NOMO-1 treated with DMSO at 0.1 percent for 48 hours (cell line): ENCODE measurements around the gene CFAP97D1.
"Not testable (repeated sequence)": the region's sequence is repeated elsewhere in the genome, so short reads cannot be mapped to it uniquely, and the experiment has no call there.

Experiments used
- DNase-seq: peaks from one replicate; lab custom pipeline; 2025; ENCODE audit not compliant: unreplicated experiment; lab: John Stamatoyannopoulos, UW

The CFAP97D1 gene

DNA sequence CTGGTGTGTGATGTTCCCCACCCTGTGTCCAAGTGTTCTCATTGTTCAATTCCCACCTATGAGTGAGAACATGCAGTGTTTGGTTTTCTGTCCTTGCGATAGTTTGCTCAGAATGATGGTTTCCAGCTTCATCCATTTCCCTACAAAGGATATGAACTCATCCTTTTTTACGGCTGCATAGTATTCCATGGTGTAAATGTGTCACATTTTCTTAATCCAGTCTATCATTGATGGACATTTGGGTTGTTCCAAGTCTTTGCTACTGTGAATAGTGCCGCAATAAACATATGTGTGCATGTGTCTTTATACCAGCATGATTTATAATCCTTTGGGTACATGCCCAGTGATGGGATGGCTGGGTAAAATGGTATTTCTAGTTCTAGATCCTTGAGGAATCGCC lies 12.4 kb downstream of the CFAP97D1 start:
- DNase-seq = not testable (repeated sequence)

DNA sequence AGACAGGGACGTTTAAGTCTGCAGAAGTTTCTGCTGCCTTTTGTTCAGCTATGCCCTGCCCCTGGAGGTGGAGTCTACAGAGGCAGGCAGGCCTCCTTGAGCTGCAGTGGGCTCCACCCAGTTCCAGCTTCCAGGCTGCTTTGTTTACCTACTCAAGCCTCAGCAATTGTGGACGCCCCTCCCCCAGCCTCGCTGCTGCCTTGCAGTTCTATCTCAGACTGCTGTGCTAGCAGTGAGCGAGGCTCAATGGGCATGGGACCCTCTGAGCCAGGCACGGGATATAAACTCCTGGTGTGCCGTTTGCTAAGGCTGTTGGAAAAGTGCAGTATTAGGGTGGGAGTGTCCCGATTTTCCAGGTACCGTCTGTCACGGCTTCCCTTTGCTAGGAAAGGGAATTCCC lies 17.8 kb downstream of the CFAP97D1 start:
- DNase-seq = not testable (repeated sequence)

DNA sequence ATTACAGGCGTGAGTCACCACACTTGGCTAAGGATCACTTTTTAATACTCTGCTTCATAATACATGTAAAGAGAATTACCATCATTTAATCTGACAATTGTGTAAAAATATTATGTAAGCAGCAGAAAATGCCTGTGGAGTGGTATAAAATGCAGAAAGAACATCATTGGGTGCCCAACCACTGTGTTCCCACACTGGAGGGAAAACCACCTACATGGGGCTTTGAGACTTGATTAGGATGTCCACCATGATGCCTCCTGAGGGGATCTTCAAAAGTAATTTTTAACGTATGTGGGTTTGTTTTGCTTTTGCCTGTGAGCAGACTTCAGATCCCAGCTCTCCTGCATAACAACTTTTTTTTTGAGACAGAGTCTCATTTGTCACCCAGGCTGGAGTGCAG lies 18.8 kb downstream of the CFAP97D1 start:
- no peak for DNase-seq

DNA sequence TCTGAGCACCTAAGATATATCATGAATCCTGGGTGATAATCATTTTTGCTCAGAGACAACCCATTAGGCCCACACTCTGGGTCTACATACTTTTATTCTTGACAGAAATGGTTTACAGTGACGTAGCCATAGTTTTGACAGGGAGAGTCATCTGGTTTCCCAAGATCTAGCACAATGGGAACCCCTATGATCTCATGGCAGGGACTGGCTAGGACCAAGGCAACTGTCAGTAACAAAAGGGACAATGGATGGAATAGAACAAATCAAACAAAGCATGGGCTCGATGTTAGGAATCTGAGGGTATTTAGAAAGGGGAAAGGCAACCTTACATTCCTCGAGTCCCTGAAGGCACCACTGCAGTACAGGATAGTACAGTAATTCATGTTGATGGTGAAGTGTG lies 20.5 kb downstream of the CFAP97D1 start:
- DNase-seq = no peak

DNA sequence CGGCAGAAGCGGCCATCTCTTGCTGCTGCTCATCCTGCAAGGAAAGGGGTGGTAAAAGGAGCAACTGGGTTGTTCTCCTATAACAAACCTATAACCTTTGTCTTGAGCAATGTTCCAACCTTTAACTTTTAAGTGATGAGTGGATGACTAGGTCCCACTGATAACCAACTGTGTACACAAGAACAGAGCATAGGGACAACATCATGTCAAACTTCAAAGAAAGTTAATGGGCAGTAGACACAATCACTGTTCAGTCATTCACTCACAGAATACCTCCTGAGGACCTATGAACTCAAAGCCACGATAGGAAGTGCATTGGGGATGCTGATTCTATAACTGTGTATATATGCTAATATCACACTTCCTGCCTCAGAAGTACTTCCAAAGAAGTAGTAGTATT lies 21.6 kb downstream of the CFAP97D1 start:
- DNase-seq = no peak

DNA sequence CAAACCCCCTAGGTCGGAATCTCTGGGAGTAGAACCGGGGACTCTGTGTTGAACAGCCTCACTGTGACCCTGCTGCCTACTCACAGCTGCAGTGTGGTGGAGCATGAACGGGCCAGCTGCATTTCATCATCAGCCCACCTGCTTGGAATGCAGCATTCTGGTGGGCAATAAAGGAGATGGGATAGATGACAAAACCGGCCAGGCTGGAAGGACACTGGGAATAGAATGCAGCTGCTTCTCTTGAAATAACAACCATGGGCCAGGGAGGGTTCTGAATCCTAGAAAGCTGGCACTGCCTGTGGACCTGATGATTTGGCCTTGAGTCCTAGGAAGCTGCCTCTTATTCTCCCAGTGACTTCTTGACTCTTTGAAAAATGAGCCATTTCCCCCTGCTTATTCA lies 23.5 kb downstream of the CFAP97D1 start:
- DNase-seq = no peak

DNA sequence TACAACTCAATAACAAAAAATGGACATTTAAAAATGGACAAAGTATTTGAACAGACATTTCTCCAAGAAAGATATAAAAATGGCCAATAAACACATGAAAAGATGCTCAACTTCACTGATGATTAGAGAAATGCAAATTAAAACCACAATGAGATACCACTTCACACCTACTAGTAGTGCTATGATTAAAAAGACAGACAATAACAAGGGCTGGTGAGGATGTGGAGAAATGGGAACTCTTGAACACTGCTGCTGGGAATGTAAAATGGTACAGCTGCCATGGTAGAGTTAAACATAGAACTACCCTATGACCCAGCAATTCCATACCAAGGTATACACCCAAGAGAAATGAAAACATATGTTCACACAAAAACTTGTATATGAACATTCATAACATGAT lies 24.9 kb downstream of the CFAP97D1 start:
- DNase-seq = no peak

DNA sequence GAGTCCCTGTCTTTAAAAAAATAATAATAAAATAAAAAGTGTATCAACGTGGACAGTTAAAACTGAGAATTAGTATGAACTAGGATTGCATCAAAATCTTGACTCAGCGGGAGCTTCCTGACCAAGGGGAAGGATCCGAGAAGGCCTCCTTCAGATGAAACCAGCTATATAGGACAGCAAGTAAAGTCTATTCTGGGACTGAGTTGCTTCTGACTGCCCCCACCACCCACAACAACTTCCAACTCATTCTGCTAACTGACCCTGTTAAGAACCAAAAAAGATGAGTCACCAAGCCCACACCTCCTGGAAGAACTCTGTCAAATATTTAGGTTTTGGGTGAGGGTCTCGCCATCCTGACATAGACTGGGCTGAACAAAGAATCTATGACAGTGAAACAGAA lies 27.8 kb downstream of the CFAP97D1 start:
- no peak for DNase-seq

DNA sequence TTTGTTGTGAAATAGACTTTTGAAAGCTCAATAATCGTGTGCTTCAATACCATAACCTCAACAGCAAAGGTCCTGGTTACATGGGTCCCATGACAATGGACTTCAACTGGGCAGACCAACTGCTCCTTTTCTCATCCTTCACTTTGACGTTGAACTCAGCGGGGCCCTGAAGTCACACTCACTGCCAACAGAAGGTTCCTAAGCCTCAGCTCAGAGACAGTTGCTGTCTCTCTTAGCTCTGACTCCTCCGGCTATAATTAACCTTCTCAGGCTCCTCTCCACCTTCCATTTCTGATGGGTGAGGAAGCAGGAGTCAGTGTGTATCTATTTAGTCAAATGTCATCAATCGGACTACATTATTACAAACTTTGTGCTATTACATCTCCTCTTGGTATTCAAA lies 28.9 kb downstream of the CFAP97D1 start:
- no peak for DNase-seq

DNA sequence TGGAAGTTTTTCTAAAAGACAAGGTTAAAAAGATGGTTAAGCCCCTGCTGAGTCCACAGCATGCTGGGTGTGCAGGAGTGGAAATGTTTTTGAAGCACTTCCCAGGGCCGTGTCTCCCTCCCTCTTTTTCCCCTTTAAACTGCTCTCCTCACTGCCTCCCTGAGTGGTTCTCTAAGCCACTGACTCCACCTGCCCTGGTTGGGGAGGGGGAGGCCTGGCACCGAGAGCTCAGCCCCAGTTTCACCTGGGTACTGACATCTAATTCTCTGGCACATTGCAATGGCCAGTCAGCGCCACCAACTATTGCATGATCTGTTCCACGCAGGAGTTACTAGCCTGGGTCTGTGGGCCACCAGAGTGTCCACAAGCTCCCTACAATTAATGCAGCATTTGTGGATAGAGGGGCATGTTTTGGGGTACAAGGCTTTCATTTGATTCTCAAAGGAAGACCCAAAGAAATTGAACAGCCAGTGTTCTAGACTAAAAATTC lies 30.0 kb downstream of the CFAP97D1 start:
- DNase-seq = no peak

DNA sequence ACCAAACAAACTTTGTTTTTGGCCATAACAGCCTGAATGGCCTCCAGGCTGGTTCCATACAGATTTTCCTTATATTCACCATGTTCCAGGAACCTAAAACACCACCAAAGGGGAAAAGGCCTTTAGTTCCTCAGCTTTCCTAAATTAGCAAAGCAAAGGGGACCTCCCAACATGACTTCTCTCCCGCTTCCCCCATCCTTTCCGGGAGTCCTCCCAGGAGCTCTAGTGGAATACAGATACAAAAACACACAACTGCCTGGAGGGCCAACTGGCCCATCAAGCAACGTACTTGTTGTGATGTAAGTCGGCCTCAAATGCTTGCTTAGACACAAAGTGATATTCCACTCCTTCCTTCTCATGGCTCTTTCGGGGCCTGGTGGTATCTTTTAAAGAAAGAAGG lies 30.6 kb downstream of the CFAP97D1 start:
- no peak for DNase-seq

DNA sequence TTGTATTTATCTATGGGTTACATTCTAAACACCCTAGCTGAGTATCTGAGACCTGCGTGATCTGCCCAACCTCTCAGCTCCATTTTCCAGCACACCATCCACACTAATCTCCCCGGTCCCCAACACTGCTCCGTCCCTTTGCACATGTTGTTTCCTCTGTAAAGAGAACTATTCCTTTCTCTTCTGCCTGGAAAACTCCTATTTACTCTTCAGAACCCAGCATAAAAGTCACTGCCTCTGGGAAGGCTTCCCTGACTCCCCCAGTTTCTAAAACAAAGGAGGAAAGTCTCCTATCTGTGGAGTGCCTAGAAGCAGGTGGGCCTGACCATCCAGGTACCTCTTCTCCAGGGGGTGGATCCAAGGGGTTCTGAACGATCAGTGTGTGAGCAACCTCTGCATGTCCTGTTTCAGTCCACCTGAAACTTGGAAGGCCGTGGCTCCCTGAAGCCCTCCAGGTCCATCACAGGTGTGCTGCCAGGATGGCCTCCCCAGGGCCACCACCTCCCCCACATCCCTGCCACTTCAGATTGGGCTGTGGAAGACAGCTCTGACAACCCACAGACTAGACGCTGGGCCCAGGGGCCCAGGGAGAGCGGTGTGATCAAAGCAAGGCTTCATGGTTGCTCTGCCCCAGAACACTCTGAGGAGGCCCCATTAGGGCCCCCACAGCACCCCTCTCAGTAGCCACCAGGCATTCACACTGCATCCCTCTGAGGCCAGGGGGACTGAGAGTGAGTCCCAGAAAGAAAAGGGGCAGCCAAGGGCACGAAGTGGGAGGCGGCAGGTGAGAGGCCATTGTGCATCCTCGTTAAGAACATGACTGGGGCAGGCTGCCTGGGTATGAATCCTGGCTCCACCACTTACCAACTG lies 32.4 kb downstream of the CFAP97D1 start:
- DNase-seq = no peak

DNA sequence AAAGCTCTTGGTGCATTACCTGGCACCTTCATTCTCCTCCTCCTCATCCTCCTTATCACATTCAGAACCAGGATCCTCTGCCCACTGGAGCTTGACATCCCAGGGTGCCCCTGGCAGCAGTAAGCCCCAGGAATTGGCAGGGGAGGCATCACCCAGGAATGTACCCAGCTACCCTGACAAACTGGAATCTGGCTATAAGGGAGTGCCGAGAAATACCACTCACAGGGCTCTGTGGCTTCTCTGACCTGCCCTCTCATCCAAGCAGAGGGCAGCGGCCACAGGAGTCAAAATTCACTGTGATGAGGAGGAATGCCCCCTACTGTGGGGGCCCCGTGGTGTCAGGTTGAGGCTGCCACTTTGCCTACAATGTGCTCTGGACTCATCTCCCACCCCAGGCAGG lies 33.2 kb downstream of the CFAP97D1 start:
- DNase-seq = no peak

DNA sequence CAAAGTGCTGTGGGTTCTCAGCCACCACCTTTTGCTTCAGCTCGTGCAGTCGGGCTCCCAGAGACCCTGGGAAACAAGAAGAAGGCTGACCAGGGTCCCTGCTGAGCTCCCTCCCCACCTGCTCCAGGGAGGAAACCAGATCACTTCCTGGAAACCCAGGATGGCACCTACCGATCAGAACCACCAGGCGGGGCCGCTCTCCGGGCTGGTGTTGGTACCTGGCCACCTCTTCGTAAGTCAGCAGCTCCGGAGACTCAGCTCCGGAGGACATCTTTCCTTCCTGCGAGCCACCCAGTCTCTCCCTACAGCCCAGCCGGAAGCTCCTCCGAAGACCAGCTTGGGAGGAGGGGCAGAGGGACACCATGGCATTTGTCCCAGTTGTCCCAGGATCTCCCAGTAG lies 33.8 kb downstream of the CFAP97D1 start:
- no peak for DNase-seq

DNA sequence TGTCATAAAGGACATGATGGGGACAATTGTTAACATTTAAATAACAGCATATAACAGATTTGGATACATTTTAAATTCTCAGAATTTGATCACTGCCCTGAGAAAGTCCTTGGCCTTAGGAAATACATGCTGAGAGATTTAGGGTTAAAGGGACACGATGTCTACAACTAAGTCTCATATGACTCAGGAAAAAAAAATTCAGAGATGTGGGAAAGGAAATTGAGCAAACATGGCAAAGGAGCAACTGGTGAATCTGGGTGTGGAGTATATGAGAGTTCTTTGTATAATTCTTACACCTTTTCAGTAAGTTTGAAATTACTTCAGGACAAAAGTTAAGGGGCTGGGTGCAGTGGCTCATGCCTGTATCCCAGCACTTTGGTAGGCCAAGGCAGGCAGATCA lies 34.5 kb downstream of the CFAP97D1 start:
- no peak for DNase-seq

DNA sequence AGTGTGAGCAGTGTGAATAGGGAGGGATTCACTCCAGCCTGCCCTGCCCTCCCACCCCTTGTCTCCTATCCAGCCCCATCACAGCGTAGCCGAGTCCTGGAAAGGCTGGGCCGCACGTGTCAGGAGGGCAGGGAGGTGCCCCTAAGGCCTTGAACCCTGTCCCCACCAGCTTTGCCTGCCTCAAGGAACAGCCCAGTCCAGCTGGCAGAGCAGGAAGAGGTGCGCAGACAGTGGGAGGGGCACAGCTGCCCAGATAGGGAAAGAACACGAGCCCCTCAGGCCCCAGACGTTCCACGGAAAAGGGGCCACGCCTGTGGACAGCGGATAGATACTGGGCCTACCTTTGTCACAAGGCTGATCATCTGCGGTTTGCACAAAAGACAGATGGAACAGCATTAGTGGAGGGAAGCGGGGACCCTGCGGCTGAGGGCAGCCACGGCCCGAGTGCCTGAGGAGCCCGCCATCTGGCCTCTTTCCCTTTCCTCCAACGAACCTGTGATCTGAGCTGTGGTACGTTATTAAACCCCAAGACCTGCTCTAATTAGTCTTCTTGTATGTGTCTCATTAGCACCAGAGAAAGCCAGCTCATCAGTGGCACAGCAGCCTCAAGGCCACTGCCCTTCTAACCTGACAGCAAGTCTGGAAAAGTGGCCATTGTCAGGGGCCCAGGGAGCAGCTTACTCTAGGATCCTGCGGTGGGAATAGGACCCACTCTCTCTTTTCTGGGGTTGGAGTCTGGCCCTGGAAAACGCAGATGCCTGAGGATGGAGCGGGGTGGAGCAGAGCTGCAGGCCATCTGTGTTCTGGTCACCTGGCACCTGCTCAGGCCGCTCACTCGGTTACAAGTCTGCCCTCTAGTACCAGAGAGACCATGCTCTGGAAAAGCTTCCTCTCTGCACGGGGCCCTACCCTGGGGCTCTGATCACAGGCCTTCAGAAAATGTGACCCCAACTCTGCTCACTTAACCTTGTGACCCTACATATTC lies 36.4 kb downstream of the CFAP97D1 start:
- DNase-seq = no peak

DNA sequence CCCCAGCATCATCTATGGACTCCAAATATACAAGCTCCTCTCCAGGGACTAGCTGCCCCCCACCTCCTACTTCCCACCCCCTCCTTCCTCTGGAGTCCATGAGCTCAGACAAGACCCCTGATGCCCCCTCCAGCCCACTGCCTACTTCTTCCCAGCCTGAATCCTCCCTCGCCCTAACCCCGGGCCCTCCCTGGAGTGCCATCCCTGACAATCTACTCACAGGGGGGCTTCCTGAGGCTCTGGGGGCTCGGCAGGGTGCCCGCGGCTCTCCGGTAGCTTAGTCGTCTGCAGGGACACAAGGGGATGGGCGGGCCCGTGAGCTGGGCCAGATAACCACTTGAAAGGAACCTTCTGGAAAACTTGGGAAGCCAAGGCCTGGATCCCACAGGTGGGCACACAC lies 37.6 kb downstream of the CFAP97D1 start:
- no peak for DNase-seq

DNA sequence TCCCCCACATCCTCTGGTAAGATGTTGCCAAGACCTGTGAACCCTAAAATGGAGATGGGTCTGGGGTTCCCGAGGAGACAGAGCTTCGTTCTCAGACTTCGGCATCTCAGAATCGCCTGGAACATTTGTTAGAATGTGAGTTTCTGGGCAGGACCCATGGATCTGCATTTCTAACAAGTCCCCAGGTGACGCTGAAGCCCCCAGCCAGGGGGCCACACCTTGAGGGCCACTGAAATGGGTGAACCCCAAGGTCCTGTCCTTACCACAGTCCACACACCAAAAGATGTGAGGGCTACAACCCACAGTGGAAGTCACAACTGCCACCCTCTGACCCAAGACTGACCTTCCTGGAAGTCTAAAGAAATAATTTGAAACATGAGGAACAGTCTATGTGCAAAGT lies 38.7 kb downstream of the CFAP97D1 start:
- DNase-seq = no peak

DNA sequence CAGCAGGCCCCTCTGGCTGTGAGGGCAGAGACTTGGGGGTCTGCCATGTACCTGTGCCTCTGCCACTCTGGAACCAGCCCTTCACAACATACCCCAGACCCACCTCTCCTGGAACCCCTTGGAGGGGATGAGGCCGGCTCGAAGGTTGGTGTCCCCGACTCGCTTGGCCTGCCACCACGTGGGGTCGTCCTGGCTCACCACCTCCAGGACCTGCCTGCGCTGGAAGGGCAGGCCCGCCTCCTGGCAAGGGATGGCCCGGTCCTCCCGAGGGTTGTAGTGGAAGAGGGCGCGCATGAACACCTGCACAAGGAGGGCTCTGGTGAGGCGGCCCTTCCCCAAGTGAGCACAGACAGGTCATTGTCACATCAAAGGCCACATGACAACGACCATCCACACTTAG lies 40.5 kb downstream of the CFAP97D1 start:
- DNase-seq = no peak

DNA sequence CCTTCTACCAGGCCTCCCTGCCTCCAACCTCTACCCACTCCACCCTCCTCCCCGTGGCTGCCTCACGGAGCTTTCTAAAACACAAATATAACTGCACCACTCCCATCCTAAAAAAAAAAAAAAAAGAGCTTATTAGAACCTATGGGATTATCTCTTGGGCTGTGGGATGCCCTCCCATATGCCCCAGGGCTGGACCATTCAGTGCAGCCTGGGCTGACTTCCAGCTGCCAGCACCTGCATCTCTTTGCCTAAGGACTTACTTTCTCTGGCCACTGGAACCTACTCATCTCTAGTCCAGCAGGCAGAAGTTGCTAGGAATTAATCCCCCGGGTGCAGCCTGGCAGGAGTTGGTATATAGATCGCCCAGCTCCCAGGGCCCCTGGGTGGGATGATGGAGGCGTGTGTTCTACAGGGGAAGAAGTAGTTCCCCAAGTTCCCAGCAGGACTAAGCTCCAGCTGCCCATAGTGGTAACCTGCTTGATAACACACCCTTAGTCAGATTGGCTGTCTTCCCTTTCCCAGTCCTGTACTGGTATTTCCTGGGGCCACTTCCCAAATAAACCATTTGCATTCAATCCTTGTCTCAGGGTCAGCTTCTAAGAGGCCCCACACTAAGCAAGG lies 42.4 kb downstream of the CFAP97D1 start:
- DNase-seq = no peak

DNA sequence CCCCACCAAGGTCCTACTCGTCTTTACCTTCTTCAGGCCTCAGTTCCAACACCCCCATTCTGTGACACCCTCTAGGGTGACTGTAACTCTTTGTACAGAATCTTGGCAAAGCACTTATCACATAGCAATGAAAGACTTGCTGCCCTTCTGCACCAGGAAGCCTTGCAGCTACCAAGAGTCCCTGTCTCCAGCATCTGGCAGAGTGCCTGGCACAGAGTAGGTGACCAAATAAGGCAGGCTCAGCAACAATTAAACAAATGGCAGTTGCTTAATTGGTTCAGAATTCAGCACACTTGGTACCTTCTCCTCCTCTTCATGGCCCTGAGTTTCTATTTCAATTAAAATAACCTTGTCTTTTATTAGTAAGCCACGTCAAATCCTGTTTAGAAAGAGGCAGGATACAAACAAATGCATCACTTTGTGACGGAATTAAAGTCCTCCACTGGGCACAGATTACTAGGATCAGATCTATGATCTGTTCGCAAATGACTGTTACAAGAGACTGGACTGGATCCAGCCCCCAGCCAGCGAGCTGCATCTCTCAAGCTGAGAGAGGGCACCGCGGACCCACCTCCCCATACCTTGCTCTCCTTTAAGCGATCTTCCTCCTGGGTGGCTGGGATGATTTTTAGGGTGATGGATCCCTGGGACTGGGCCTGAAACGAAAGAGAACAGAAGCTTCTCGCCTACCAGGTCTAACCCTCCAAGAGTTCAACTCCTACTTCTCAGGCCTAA lies 43.3 kb downstream of the CFAP97D1 start:
- no peak for DNase-seq
